HEK293 (cell line): ENCODE data around the gene ACSL3.

Source experiments
- ZNF114 ChIP-seq: fragments of 450-650 bp; formaldehyde crosslinking; IDR thresholded peaks from 2 replicates; pipeline ENCODE4 v1.5.0; 2017; ENCODE audit warnings: missing biosample characterization, missing genetic modification characterization
- ZNF416 ChIP-seq: fragments of 450-650 bp; formaldehyde crosslinking; IDR thresholded peaks from 2 replicates; pipeline ENCODE4 v1.5.1; 2016; ENCODE audit warnings: missing biosample characterization, missing genetic modification characterization
- ZNF433 ChIP-seq: fragments of 450-650 bp; formaldehyde crosslinking; IDR thresholded peaks from 2 replicates; pipeline ENCODE4 v1.5.1; 2016; ENCODE audit warnings: missing biosample characterization, missing genetic modification characterization, low read depth
- ZNF529 ChIP-seq: fragments of 450-650 bp; formaldehyde crosslinking; IDR thresholded peaks from 2 replicates; pipeline ENCODE4 v1.5.1; 2017; ENCODE audit warnings: missing genetic modification characterization, missing biosample characterization; ENCODE audit not compliant: insufficient replicate concordance
- ZNF776 ChIP-seq: fragments of 450-650 bp; formaldehyde crosslinking; IDR thresholded peaks from 2 replicates; pipeline ENCODE4 v1.5.0; 2017; ENCODE audit warnings: missing biosample characterization, missing genetic modification characterization, borderline replicate concordance
- TF ChIP-seq, protein P1 (sequence below): fragments of 450-650 bp; formaldehyde crosslinking; IDR thresholded peaks from 2 replicates; pipeline ENCODE4 v1.5.1; 2016; ENCODE audit warnings: missing biosample characterization, missing genetic modification characterization
- TF ChIP-seq, protein P2 (sequence below): fragments of 450-650 bp; formaldehyde crosslinking; IDR thresholded peaks from 2 replicates; pipeline ENCODE4 v1.5.1; 2016; ENCODE audit warnings: missing biosample characterization, missing genetic modification characterization
- TF ChIP-seq, protein P3 (sequence below): fragments of 450-650 bp; formaldehyde crosslinking; IDR thresholded peaks from 2 replicates; pipeline ENCODE4 v1.5.1; 2016; ENCODE audit warnings: missing biosample characterization, missing genetic modification characterization
- TF ChIP-seq, protein P4 (sequence below): fragments of 450-650 bp; IDR thresholded peaks from 2 replicates; pipeline ENCODE4 v1.5.1; 2018; ENCODE audit warnings: missing biosample characterization, mild to moderate bottlenecking, missing genetic modification characterization
- TF ChIP-seq, protein P5 (sequence below): fragments of 450-650 bp; formaldehyde crosslinking; IDR thresholded peaks from 2 replicates; pipeline ENCODE4 v1.5.1; 2016; ENCODE audit warnings: missing biosample characterization, missing genetic modification characterization, low read depth
- TF ChIP-seq, protein P6 (sequence below): fragments of 450-650 bp; IDR thresholded peaks from 2 replicates; pipeline ENCODE4 v1.5.1; 2018; ENCODE audit warnings: missing biosample characterization, missing genetic modification characterization

DNA sequence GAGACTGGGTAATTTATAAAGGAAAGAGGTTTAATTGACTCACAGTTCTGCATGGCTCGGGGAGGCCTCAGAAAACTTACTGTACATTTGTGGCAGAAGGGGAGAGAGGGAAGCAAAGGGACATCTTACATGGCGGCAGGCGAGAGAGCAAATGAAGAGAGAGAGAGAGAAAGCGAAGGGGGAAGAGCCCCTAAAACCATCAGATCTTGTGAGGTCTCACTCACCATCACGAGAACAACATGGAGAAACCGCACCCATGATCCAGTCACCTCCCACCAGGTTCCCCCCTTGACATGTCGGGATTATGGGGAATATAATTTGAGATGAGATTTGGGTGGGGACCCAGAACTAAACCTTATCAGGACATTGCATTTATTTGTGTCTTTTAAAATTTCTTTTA, 75.9 kb downstream of the ACSL3 start:
- TF ChIP-seq, protein P1, sequence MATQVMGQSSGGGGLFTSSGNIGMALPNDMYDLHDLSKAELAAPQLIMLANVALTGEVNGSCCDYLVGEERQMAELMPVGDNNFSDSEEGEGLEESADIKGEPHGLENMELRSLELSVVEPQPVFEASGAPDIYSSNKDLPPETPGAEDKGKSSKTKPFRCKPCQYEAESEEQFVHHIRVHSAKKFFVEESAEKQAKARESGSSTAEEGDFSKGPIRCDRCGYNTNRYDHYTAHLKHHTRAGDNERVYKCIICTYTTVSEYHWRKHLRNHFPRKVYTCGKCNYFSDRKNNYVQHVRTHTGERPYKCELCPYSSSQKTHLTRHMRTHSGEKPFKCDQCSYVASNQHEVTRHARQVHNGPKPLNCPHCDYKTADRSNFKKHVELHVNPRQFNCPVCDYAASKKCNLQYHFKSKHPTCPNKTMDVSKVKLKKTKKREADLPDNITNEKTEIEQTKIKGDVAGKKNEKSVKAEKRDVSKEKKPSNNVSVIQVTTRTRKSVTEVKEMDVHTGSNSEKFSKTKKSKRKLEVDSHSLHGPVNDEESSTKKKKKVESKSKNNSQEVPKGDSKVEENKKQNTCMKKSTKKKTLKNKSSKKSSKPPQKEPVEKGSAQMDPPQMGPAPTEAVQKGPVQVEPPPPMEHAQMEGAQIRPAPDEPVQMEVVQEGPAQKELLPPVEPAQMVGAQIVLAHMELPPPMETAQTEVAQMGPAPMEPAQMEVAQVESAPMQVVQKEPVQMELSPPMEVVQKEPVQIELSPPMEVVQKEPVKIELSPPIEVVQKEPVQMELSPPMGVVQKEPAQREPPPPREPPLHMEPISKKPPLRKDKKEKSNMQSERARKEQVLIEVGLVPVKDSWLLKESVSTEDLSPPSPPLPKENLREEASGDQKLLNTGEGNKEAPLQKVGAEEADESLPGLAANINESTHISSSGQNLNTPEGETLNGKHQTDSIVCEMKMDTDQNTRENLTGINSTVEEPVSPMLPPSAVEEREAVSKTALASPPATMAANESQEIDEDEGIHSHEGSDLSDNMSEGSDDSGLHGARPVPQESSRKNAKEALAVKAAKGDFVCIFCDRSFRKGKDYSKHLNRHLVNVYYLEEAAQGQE (tag by site-specific recombination) = no peak
- TF ChIP-seq ZNF776 (tag by site-specific recombination) (no peak), ZNF416 (tag by site-specific recombination) (no peak), ZNF433 (tag by site-specific recombination) (no peak), ZNF114 (tag by site-specific recombination) (no peak), ZNF529 (tag by site-specific recombination) (no peak)
- TF ChIP-seq, protein P2, sequence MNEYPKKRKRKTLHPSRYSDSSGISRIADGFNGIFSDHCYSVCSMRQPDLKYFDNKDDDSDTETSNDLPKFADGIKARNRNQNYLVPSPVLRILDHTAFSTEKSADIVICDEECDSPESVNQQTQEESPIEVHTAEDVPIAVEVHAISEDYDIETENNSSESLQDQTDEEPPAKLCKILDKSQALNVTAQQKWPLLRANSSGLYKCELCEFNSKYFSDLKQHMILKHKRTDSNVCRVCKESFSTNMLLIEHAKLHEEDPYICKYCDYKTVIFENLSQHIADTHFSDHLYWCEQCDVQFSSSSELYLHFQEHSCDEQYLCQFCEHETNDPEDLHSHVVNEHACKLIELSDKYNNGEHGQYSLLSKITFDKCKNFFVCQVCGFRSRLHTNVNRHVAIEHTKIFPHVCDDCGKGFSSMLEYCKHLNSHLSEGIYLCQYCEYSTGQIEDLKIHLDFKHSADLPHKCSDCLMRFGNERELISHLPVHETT (tag by site-specific recombination) = no peak
- TF ChIP-seq, protein P3, sequence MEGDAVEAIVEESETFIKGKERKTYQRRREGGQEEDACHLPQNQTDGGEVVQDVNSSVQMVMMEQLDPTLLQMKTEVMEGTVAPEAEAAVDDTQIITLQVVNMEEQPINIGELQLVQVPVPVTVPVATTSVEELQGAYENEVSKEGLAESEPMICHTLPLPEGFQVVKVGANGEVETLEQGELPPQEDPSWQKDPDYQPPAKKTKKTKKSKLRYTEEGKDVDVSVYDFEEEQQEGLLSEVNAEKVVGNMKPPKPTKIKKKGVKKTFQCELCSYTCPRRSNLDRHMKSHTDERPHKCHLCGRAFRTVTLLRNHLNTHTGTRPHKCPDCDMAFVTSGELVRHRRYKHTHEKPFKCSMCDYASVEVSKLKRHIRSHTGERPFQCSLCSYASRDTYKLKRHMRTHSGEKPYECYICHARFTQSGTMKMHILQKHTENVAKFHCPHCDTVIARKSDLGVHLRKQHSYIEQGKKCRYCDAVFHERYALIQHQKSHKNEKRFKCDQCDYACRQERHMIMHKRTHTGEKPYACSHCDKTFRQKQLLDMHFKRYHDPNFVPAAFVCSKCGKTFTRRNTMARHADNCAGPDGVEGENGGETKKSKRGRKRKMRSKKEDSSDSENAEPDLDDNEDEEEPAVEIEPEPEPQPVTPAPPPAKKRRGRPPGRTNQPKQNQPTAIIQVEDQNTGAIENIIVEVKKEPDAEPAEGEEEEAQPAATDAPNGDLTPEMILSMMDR (tag by site-specific recombination) = no peak
- TF ChIP-seq, protein P4, sequence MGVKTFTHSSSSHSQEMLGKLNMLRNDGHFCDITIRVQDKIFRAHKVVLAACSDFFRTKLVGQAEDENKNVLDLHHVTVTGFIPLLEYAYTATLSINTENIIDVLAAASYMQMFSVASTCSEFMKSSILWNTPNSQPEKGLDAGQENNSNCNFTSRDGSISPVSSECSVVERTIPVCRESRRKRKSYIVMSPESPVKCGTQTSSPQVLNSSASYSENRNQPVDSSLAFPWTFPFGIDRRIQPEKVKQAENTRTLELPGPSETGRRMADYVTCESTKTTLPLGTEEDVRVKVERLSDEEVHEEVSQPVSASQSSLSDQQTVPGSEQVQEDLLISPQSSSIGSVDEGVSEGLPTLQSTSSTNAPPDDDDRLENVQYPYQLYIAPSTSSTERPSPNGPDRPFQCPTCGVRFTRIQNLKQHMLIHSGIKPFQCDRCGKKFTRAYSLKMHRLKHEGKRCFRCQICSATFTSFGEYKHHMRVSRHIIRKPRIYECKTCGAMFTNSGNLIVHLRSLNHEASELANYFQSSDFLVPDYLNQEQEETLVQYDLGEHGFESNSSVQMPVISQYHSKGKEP = no peak
- TF ChIP-seq, protein P5, sequence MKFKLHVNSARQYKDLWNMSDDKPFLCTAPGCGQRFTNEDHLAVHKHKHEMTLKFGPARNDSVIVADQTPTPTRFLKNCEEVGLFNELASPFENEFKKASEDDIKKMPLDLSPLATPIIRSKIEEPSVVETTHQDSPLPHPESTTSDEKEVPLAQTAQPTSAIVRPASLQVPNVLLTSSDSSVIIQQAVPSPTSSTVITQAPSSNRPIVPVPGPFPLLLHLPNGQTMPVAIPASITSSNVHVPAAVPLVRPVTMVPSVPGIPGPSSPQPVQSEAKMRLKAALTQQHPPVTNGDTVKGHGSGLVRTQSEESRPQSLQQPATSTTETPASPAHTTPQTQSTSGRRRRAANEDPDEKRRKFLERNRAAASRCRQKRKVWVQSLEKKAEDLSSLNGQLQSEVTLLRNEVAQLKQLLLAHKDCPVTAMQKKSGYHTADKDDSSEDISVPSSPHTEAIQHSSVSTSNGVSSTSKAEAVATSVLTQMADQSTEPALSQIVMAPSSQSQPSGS (tag by site-specific recombination) = no peak
- TF ChIP-seq, protein P6, sequence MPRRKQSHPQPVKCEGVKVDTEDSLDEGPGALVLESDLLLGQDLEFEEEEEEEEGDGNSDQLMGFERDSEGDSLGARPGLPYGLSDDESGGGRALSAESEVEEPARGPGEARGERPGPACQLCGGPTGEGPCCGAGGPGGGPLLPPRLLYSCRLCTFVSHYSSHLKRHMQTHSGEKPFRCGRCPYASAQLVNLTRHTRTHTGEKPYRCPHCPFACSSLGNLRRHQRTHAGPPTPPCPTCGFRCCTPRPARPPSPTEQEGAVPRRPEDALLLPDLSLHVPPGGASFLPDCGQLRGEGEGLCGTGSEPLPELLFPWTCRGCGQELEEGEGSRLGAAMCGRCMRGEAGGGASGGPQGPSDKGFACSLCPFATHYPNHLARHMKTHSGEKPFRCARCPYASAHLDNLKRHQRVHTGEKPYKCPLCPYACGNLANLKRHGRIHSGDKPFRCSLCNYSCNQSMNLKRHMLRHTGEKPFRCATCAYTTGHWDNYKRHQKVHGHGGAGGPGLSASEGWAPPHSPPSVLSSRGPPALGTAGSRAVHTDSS (tag by site-specific recombination) = no peak
